Stimulated activated CD8-positive, alpha-beta memory T cell treated with anti-CD3 and anti-CD28 coated beads, Interleukin-7, amount 100 ng/mL, for 4 hours (primary cell): ENCODE measurements around the gene PAFAH1B1.
"Not testable (repeated sequence)": the region's sequence is repeated elsewhere in the genome, so short reads cannot be mapped to it uniquely, and the experiment has no call there.

Source experiments
- DNase-seq, 2 donors: peaks; one replicate each; pipeline ENCODE4 v3.0.0-alpha.2; 2020; ENCODE audit warnings: low read depth in 2 of 2

Gene PAFAH1B1

GRCh38 chr17:2690165-2691068 is 97.0 kb downstream of the PAFAH1B1 start:
- no peak for DNase-seq

GRCh38 chr17:2691069-2691871 is 97.8 kb downstream of the PAFAH1B1 start:
- DNase-seq: no peak

GRCh38 chr17:2691965-2692780 is 98.7 kb downstream of the PAFAH1B1 start:
- no peak for DNase-seq

GRCh38 chr17:2692781-2693135 is 99.3 kb downstream of the PAFAH1B1 start:
- no peak for DNase-seq

- no peak for DNase-seq
Observed at GRCh38 chr17:2693561-2694380, 100.3 kb downstream of the PAFAH1B1 start.

GRCh38 chr17:2694381-2695242 is 101.2 kb downstream of the PAFAH1B1 start:
- no peak for DNase-seq

GRCh38 chr17:2695243-2695960 is 101.9 kb downstream of the PAFAH1B1 start:
- DNase-seq: no peak

- no peak for DNase-seq
Observed at GRCh38 chr17:2695961-2696760, 102.7 kb downstream of the PAFAH1B1 start.

GRCh38 chr17:2697611-2698162 is 104.2 kb downstream of the PAFAH1B1 start:
- DNase-seq: no peak

- not testable (repeated sequence) for DNase-seq
Observed at GRCh38 chr17:2699216-2699805, 105.9 kb downstream of the PAFAH1B1 start.

GRCh38 chr17:2700030-2700490 is 106.6 kb downstream of the PAFAH1B1 start:
- DNase-seq: no peak

GRCh38 chr17:2700491-2701141 is 107.2 kb downstream of the PAFAH1B1 start:
- DNase-seq: no peak

GRCh38 chr17:2701161-2701995 is 107.9 kb downstream of the PAFAH1B1 start:
- DNase-seq: no peak

GRCh38 chr17:2701996-2702741 is 108.7 kb downstream of the PAFAH1B1 start:
- DNase-seq: no peak

GRCh38 chr17:2703181-2703580 is 109.7 kb downstream of the PAFAH1B1 start:
- DNase-seq: no peak

- DNase-seq: no peak
Observed at GRCh38 chr17:2703606-2704005, 110.2 kb downstream of the PAFAH1B1 start.
